ENCODE data around the gene ZNF467. TPM values are rescaled to one million over a fixed set of nuclear protein-coding genes. Genes with fewer than 3 reads are reported as not detected.

ZNF467 gene
- total RNA-seq (1 to 10 TPM; 6.3 to 9.5 (median 8.4) TPM), polyA plus RNA-seq (10 to 100 TPM; 15.3 to 18.6 TPM)

DNA sequence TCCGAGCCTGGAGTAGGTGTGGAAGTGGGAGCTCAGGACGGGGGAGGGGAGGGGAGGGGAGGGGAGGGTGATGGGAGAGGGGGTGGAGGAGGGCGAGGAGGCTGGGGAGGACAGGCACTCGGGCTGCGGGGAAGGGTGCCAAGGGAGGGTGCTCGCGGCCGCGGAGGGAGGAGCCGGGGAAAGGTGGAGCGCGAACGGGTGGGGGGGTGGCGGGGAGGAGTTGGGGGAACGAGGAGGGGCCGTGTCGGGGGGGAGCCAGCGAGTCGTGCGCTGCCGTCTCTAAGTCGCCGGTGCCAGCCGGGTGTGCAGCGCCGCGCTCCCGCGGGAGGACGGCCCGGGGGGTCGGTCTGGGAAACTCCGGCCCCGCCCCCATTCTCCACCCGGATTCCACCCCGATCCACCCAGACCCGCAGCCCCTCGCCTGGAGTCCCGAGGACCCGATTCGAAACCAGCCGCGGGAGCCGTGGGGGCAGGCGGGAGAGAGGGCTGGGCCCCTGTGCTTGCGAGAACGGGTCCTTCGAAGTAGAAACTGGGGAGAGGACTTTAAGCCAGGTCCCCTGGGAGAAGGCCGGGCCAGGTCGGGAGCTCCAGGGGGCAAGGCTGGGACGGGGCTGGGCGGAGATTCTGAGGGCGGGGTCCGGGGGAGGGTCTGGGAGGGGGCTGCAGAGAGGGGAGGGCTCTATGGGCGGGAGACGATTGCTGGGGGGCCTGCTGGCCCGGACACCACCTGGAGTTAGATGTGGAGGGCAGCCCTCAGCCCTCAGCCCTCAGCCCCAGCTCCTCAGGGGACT, at the start of gene ZNF467:
Gene ZNF467 (minus strand): TSS at position 143 of the 791 bp plus-strand sequence. CDS start 2,556 bp downstream, outside the sequence.
- Histone ChIP-seq H3K36me3 (no peaks in the 10 kb centered on the region), H3K4me3 (peak within 1 kb of the TSS; percentile 55 to 80 (median 64)), H3K27me3 (no peaks in the 10 kb centered on the region), H3K27ac (peak within 1 kb of the TSS in 3 of 4 donors; percentile 26 to 62 (median 54)), H3K9me3 (no peaks in the 10 kb centered on the region), H3K4me1 (peaks cover 0 to 4% (median 0%) of the 10 kb centered on the region in 3 donors)
- intact Hi-C loops (cut with DNase I), result no loop called here
- TF ChIP-seq CTCF (IDR thresholded peaks at IDR 0.05), result no peak
- peak; percentile 81 to 93 (median 86) for DNase-seq
- WGBS, 2 donors, result 0 to 1% methylated on average over 25 to 57 of the region's 57 CpGs
- FAIRE-seq, result no peak
- ATAC-seq, result peak; percentile 15 to 45 (median 31)

DNA sequence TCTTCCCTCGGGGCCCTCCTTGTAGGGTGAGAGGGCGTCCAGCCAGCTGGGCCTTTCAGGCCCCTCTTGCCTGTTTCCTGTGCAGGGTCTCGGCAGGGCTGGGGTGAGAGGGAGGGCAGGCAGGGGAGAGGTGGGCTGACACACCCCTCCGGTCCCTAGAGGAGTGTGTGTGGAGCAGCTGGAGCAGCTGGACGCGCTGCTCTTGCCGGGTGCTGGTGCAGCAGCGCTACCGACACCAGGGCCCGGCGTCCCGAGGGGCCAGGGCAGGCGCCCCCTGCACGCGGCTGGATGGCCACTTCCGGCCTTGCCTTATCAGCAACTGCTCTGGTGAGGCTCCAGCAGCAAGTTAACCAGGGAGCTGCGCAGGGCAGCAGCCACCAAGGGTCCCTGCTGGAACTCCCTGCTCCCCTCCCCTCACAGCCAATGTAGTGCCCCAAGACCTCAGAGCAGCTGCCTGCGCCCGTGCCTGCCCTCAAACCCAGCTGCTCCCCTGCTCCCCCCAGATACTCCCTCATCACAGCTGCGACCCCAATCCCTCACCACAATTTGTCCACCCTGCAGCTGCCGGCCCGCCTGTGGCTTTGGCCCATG, 49.1 kb upstream of the ZNF467 start:
- intact Hi-C loops (cut with DNase I), result no loop called here
- DNase-seq (peak in 2 of 6 donors; percentile 44 to 53), ATAC-seq (no peak), FAIRE-seq (no peak)
- H3K9me3 ChIP-seq, result no peaks in the 10 kb centered on the region
- no peak for TF ChIP-seq CTCF (IDR thresholded peaks at IDR 0.05)
- no peaks in the 10 kb centered on the region for H3K4me1 ChIP-seq
- H3K27ac ChIP-seq, result no peak overlapping the region
- H3K27me3 ChIP-seq, result no peaks in the 10 kb centered on the region
- H3K36me3 ChIP-seq, result no peaks in the 10 kb centered on the region
- H3K4me3 ChIP-seq, result no peak overlapping the region
- WGBS, 2 donors, result 78 to 80% methylated on average over 20 to 22 of the region's 22 CpGs

DNA sequence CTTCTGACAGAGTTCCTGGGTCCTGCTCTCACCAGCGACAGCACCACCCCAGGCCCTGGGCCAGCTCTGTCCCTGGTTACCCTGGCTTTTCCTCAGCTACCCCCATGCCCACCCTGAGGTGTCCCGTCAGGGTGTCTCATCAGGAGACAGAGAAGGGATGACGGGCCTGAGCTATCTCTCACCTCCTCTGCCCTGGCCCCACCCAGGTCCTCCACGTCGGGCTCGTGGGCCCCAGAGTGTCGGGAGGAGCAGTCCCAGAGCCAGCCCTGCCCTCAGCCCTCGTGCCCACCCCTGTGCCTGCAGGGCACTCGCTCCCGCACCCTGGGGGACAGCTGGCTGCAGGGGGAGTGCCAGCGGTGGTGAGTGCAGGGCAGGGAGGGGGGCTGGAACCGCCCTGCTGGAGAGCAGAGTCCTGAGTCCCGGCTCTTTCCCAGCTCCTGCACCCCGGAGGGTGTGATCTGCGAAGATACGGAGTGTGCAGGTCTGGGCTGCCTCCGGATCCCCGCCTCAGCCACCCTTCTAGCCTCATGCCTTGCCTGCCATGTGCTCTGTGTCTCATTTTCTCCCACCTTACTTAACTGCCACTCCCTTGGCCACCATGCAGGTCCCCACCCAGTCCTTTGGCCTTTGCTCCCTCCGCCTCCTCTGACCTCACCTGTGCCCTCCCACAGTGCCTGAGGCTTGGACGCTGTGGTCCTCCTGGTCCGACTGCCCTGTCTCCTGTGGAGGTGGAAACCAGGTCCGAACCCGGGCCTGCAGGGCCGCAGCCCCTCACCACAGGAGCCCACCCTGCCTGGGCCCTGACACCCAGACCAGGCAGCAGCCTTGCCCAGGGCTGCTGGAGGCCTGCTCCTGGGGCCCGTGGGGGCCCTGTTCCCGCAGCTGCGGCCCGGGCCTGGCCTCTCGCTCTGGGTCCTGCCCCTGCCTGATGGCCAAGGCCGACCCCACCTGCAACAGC, 48.1 kb upstream of the ZNF467 start:
- ATAC-seq (no peak), FAIRE-seq (no peak), DNase-seq (peak in 2 of 6 donors; percentile 51 to 69)
- WGBS, 2 donors, result 82 to 89% methylated on average over 29 to 30 of the region's 30 CpGs
- no peaks in the 10 kb centered on the region for H3K4me1 ChIP-seq
- H3K27ac ChIP-seq, result no peak overlapping the region
- no peak overlapping the region for H3K4me3 ChIP-seq
- no peak for TF ChIP-seq CTCF (IDR thresholded peaks at IDR 0.05)
- intact Hi-C loops (cut with DNase I), result no loop called here
- H3K27me3 ChIP-seq, result no peaks in the 10 kb centered on the region
- no peaks in the 10 kb centered on the region for H3K36me3 ChIP-seq
- no peaks in the 10 kb centered on the region for H3K9me3 ChIP-seq

DNA sequence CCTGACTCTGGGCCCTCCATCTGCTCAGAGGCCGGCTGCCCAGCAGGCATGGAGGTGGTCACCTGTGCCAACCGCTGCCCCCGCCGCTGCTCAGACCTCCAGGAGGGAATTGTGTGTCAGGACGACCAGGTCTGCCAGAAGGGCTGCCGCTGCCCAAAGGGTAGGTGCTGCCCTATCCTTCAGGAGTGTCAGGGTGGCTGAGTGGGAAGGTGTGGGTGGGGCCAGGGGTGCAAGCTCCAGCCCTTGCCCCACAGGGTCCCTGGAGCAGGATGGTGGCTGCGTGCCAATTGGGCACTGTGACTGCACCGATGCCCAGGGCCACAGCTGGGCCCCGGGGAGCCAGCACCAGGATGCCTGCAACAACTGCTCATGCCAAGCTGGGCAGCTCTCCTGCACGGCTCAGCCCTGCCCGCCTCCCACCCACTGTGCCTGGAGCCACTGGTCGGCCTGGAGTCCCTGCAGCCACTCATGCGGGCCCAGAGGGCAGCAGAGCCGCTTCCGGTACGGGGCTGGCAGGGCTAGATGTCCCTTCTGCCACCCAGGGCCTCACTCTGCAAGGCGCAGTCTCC, 47.3 kb upstream of the ZNF467 start:
- no peaks in the 10 kb centered on the region for H3K4me1 ChIP-seq
- FAIRE-seq (no peak), DNase-seq (peak in 3 of 6 donors; percentile 40 to 75 (median 58)), ATAC-seq (peak in 1 of 4 donors; percentile 10)
- WGBS, 2 donors, result 75 to 82% methylated on average over 17 of the region's 17 CpGs
- no peaks in the 10 kb centered on the region for H3K36me3 ChIP-seq
- H3K4me3 ChIP-seq, result no peak overlapping the region
- intact Hi-C loops (cut with DNase I), result no loop called here
- no peaks in the 10 kb centered on the region for H3K27me3 ChIP-seq
- no peak for TF ChIP-seq CTCF (IDR thresholded peaks at IDR 0.05)
- no peak overlapping the region for H3K27ac ChIP-seq
- H3K9me3 ChIP-seq, result no peaks in the 10 kb centered on the region

Measured in pancreas (tissue), 10 donors.